Natural killer cell (primary cell): ENCODE results near the gene ACTL7B. TPM values are rescaled to one million over a fixed set of nuclear protein-coding genes. Genes with fewer than 3 reads are reported as not detected.

ENCODE experiments used
- ATAC-seq, 3 donors: fragments of 150-1000 bp in 2 of 3; fragments of 200-7000 bp in 1 of 3; cut with Tn5 transposase; 1 replicate in 1 of 3; 2 replicates in 2 of 3; pipeline ENCODE4 v1.10.0; 2021; ENCODE audit warnings: mild to moderate bottlenecking in 2 of 3, moderate library complexity in 2 of 3
- DNase-seq, 2 donors: peaks; one replicate each; pipeline versions ENCODE4 v3.0.0 to v3.0.0-alpha.2; 2013 to 2021; ENCODE audit warnings: mixed read lengths in 1 of 2
- H3K27ac ChIP-seq: one replicate; pipeline ENCODE4 v1.5.1; 2013; ENCODE audit warnings: mild to moderate bottlenecking, low read length
- H3K27me3 ChIP-seq: one replicate; pipeline ENCODE4 v1.6.1; 2013; ENCODE audit warnings: low read length; ENCODE audit not compliant: control insufficient read depth, insufficient read depth
- H3K36me3 ChIP-seq: one replicate; pipeline ENCODE4 v1.6.1; 2013; ENCODE audit warnings: low read length; ENCODE audit not compliant: control insufficient read depth, insufficient read depth
- H3K4me1 ChIP-seq: one replicate; pipeline ENCODE4 v1.6.1; 2013; ENCODE audit warnings: low read length; ENCODE audit not compliant: control insufficient read depth, insufficient read depth
- H3K4me3 ChIP-seq: one replicate; pipeline ENCODE4 v1.5.1; 2013; ENCODE audit warnings: low read length
- H3K9me3 ChIP-seq: one replicate; pipeline ENCODE4 v1.6.1; 2013; ENCODE audit warnings: low read length; ENCODE audit not compliant: control insufficient read depth, insufficient read depth
- H3K27ac Mint-ChIP-seq, 2 donors: one replicate each; pipeline ENCODE4 v1.8.0; 2022; ENCODE audit warnings: mild to moderate bottlenecking in 2 of 2, mixed read lengths in 2 of 2, moderate library complexity in 1 of 2
- H3K27me3 Mint-ChIP-seq, 2 donors: one replicate each; pipeline ENCODE4 v1.8.0; 2022; ENCODE audit warnings: low read depth in 2 of 2, mixed read lengths in 2 of 2
- H3K36me3 Mint-ChIP-seq: one replicate; pipeline ENCODE4 v1.8.0; 2022; ENCODE audit warnings: mixed read lengths
- H3K4me1 Mint-ChIP-seq, 2 donors: one replicate each; pipeline ENCODE4 v1.8.0; 2022; ENCODE audit warnings: mixed read lengths in 2 of 2
- H3K4me3 Mint-ChIP-seq: one replicate; pipeline ENCODE4 v1.8.0; 2022; ENCODE audit warnings: mild to moderate bottlenecking, moderate library complexity, mixed read lengths
- H3K9me3 Mint-ChIP-seq, 2 donors: one replicate each; pipeline ENCODE4 v1.8.0; 2022; ENCODE audit warnings: mixed read lengths in 2 of 2
- WGBS: methylation state at CpG from one replicate; pipeline ENCODE4 v1.1.7; 2013; ENCODE audit warnings: missing lambda C conversion rate; ENCODE audit not compliant: insufficient coverage; 5-methylcytosine and 5-hydroxymethylcytosine counted together
- intact Hi-C: fragments of 100-400 bp; cut with micrococcal nuclease; formaldehyde crosslinking; loops from one replicate; pipeline ENCODE4 v1.14.2; 2022
- total RNA-seq, 4 donors: library from RNA; stranded (reverse); fragments of 120-200 nt in 1 of 4; gene quantifications; one replicate each; pipeline versions ENCODE4 v1.2.3 to v1.2.4, GENCODE V29; 2013 to 2022
- TF ChIP-seq, protein P1 (sequence below): fragments of 200-600 bp; IDR thresholded peaks from one replicate; pipeline ENCODE4 v1.8.0; 2022; ENCODE audit warnings: antibody characterized with exemption

Gene ACTL7B
- total RNA-seq, 3 donors from 2014 or later (not counting 1 experiment from before 2014, with no cell fraction given) = 0.20 TPM; not detected in 2

DNA sequence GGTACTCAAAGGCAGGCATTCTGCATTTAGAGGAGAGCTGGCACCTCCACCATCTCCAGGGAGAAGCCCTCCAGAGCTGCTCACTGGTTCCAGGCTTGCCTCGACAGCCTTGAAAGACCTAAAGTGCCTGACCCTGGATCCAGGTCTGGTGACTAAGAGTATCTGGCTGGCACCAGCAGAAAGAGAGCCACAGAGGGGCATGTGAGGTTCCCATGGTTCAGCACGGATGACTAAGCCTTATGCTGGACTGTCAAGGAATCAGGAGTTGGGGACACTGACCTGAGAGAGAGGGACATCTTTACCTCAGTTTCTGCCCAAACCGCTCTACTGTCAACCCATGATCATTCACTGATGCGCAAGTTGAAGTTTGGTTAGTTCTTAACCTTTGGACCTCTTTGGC lies 9.3 kb upstream of the ACTL7B start:
- ATAC-seq = no peak
- 97% methylated on average over 3 of the region's 4 CpGs for WGBS
- Histone ChIP-seq H3K4me1 (no peaks in the 10 kb centered on the region), H3K9me3 (no peaks in the 10 kb centered on the region), H3K27ac (no peak overlapping the region), H3K36me3 (peaks cover 18% of the 10 kb centered on the region), H3K27me3 (no peaks in the 10 kb centered on the region), H3K4me3 (no peak overlapping the region)
- no peak overlapping the region for H3K27ac Mint-ChIP-seq
- no peaks in the 10 kb centered on the region for H3K27me3 Mint-ChIP-seq
- H3K4me3 Mint-ChIP-seq = no peak overlapping the region
- no peaks in the 10 kb centered on the region for H3K9me3 Mint-ChIP-seq
- TF ChIP-seq, protein P1, sequence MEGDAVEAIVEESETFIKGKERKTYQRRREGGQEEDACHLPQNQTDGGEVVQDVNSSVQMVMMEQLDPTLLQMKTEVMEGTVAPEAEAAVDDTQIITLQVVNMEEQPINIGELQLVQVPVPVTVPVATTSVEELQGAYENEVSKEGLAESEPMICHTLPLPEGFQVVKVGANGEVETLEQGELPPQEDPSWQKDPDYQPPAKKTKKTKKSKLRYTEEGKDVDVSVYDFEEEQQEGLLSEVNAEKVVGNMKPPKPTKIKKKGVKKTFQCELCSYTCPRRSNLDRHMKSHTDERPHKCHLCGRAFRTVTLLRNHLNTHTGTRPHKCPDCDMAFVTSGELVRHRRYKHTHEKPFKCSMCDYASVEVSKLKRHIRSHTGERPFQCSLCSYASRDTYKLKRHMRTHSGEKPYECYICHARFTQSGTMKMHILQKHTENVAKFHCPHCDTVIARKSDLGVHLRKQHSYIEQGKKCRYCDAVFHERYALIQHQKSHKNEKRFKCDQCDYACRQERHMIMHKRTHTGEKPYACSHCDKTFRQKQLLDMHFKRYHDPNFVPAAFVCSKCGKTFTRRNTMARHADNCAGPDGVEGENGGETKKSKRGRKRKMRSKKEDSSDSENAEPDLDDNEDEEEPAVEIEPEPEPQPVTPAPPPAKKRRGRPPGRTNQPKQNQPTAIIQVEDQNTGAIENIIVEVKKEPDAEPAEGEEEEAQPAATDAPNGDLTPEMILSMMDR = no peak
- H3K4me1 Mint-ChIP-seq = peaks cover 0 to 5% of the 10 kb centered on the region in 2 donors
- H3K36me3 Mint-ChIP-seq = peaks cover 21% of the 10 kb centered on the region
- intact Hi-C loops = no loop called here
- no peak for DNase-seq

DNA sequence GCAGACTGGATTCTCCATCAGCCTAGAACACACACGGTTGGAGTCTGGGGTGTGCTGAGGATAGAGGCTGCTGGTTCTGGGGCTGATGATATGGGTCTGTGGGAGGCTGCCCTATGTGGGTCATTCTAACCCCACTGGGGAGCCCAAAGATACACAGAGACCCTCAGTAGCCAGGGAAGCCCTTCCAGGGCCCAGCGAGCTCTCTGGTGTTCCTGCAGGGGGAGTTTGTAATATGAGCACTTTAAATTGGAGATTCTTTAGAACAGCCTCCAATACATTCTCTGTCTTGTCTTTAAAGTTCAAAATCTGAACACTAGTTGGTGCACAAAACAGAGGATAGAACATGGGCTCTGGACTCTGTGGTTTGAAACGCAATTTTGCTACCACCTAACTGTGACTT lies 8.7 kb upstream of the ACTL7B start:
- Mint-ChIP-seq H3K27ac (no peak overlapping the region), H3K4me3 (no peak overlapping the region), H3K9me3 (no peaks in the 10 kb centered on the region), H3K27me3 (no peaks in the 10 kb centered on the region), H3K4me1 (peaks cover 0 to 5% of the 10 kb centered on the region in 2 donors), H3K36me3 (peaks cover 19% of the 10 kb centered on the region)
- DNase-seq = no peak
- no peak overlapping the region for H3K27ac ChIP-seq
- H3K9me3 ChIP-seq = no peaks in the 10 kb centered on the region
- H3K4me3 ChIP-seq = no peak overlapping the region
- ATAC-seq = no peak
- intact Hi-C loops = no loop called here
- no peaks in the 10 kb centered on the region for H3K27me3 ChIP-seq
- H3K36me3 ChIP-seq = peaks cover 18% of the 10 kb centered on the region
- TF ChIP-seq, protein P1 = no peak
- WGBS = 87% methylated on average over 3 of the region's 3 CpGs
- H3K4me1 ChIP-seq = no peaks in the 10 kb centered on the region

DNA sequence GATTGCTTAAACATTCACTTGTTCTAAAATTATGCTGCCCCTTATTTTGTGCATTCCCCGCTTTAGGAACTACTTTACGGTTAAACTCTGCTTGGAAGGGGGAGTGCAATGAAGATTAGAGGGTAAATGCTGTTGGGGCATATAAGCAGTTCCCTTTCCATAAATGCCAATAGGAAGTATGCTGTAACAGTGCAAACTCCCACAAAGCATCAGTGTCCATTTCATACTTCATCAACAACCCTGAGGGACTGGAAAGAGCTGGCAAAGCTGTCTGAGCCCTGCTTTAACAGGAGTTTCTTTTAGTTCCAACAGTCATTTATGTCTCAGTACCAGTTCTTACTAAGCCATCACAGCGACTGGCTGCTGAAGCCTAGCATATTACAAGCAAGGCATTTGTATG lies 8.1 kb upstream of the ACTL7B start:
- Mint-ChIP-seq H3K4me1 (peaks cover 0 to 5% of the 10 kb centered on the region in 2 donors), H3K36me3 (peaks cover 14% of the 10 kb centered on the region), H3K9me3 (no peaks in the 10 kb centered on the region), H3K27ac (no peak overlapping the region), H3K27me3 (no peaks in the 10 kb centered on the region), H3K4me3 (no peak overlapping the region)
- 100% methylated on average over 3 of the region's 3 CpGs for WGBS
- no peak for ATAC-seq
- Histone ChIP-seq H3K27me3 (no peaks in the 10 kb centered on the region), H3K27ac (no peak overlapping the region), H3K4me3 (no peak overlapping the region), H3K36me3 (peaks cover 13% of the 10 kb centered on the region), H3K4me1 (no peaks in the 10 kb centered on the region), H3K9me3 (no peaks in the 10 kb centered on the region)
- intact Hi-C loops = no loop called here
- DNase-seq = no peak
- TF ChIP-seq, protein P1 = no peak

DNA sequence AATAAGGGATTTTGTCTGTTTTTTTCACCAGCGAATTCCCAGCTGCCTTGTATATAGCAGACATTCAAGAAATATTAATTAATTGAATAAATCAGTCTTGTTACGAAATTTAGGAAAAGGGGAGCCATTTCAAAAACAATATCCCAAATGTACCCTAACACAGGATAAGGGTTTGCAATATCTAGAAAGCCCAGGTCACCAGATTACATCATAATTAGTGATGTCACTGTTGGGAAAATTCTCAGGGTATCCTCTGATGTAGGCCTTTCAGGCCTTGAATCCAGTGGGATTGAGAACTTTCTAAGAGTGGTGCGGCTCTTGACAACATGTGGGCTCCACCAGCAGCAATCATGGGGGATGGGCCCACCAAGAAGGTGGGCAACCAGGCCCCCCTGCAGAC lies 6.2 kb upstream of the ACTL7B start, which contains the start of gene ACTL7A:
TSS of gene ACTL7A (plus strand) at position 270 of the 400 bp plus-strand sequence. CDS start at position 327, 57 bp downstream.
- Histone ChIP-seq H3K4me1 (no peaks in the 10 kb centered on the region), H3K27ac (no peak within 1 kb of the TSS), H3K4me3 (no peak within 1 kb of the TSS), H3K27me3 (no peaks in the 10 kb centered on the region), H3K9me3 (no peaks in the 10 kb centered on the region), H3K36me3 (no peaks in the 10 kb centered on the region)
- peaks cover 0 to 5% of the 10 kb centered on the region in 2 donors for H3K4me1 Mint-ChIP-seq
- H3K4me3 Mint-ChIP-seq = no peak within 1 kb of the TSS
- DNase-seq (no peak), ATAC-seq (no peak)
- no peak within 1 kb of the TSS for H3K27ac Mint-ChIP-seq
- no peaks in the 10 kb centered on the region for H3K36me3 Mint-ChIP-seq
- WGBS = 100% methylated on average over 1 of the region's 3 CpGs
- no peaks in the 10 kb centered on the region for H3K9me3 Mint-ChIP-seq
- intact Hi-C loops = no loop called here
- TF ChIP-seq, protein P1 = no peak
- peaks cover 0 to 5% of the 10 kb centered on the region in 2 donors for H3K27me3 Mint-ChIP-seq
